Muscle layer of duodenum (tissue), 2 donors: Measurements from ENCODE around the gene PTPRN2.

Experiments used
- H3K27ac ChIP-seq: one replicate; pipeline ENCODE4 v1.7.0; 2013; ENCODE audit warnings: mild to moderate bottlenecking, low read length
- H3K27me3 ChIP-seq: one replicate; pipeline ENCODE4 v1.7.0; 2013; ENCODE audit warnings: low read depth, mild to moderate bottlenecking, control low read depth, low read length
- H3K36me3 ChIP-seq, 2 donors: one replicate each; pipeline ENCODE4 v1.7.0; 2013; ENCODE audit warnings: low read length in 2 of 2, control low read depth in 1 of 2, mild to moderate bottlenecking in 1 of 2; ENCODE audit not compliant: insufficient read depth in 2 of 2, control insufficient read depth in 1 of 2
- H3K4me1 ChIP-seq, 2 donors: one replicate each; pipeline ENCODE4 v1.7.0; 2013; ENCODE audit warnings: low read length in 2 of 2, mild to moderate bottlenecking in 2 of 2, control low read depth in 1 of 2, moderate library complexity in 1 of 2; ENCODE audit not compliant: insufficient read depth in 2 of 2, control insufficient read depth in 1 of 2
- H3K4me3 ChIP-seq, 2 donors: one replicate each; pipeline ENCODE4 v1.7.0; 2013; ENCODE audit warnings: low read length in 2 of 2, low read depth in 1 of 2, mild to moderate bottlenecking in 1 of 2
- H3K9me3 ChIP-seq, 2 donors: one replicate each; pipeline ENCODE4 v1.7.0; 2013; ENCODE audit warnings: low read length in 2 of 2, control low read depth in 1 of 2, mild to moderate bottlenecking in 1 of 2; ENCODE audit not compliant: control insufficient read depth in 1 of 2
- donor health status: healthy.

The PTPRN2 gene

DNA sequence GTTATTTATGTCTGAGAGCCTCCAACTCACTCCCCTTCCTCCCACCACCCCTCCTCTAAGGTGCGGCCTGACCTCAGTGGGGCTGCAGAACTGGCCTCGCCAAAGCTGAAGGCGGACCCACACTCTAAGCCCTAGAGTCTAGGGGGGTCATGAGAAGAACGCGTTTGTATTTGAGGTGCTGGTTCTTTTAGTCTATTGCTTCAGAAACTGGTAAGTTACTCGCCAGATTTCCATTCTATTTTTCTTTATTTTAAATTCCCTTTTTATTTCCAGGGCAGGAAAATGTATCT lies 893.3 kb downstream of the PTPRN2 start:
- Histone ChIP-seq H3K27ac (no peak overlapping the region), H3K36me3 (no peaks in the 10 kb centered on the region), H3K4me3 (no peak overlapping the region), H3K9me3 (no peaks in the 10 kb centered on the region), H3K27me3 (peaks cover 3% of the 10 kb centered on the region), H3K4me1 (peaks cover 0 to 41% of the 10 kb centered on the region in 2 donors)

DNA sequence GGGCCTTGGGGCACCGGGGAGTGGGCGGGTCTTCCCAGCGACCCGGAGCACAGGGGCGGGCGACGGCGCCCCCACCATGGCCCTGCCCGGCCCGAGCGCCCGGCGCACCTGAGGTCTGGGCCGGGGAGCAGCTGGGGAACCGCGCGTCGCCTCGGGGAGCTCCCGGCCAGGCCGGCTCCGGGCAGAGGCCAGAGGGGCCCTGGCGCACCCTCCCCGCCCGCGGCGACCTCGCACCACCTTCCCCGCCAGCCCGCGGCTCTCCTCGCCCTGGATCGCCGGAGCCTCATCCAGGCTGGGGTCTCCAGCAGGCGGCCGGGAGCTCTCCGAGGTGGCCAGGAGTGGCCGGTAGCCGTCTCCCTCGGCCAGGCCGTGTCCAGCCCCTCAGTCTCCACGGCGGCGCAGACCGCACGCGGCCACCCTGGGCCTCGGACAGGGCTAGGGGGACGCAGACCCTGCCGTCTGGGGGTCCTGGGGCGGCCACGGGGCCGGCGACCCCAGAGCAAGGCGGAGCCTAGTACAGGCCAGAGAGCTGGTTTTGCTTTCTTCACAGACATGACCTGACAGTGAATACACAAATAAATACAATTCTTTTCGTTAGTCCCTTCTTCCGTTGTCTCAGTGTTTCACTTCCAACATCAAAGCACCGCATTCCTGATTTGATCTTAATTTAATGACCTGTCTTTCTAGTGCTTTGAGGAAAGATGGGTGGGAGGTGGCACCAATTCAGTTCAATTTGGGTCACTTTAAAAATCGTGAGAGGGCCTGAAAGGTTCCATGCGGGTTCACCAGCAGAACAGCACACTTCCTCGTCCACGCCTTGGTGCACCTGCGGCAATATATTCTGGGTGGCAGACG lies 893.9 kb downstream of the PTPRN2 start:
- Histone ChIP-seq H3K27ac (no peak overlapping the region), H3K27me3 (peaks cover 5% of the 10 kb centered on the region), H3K4me3 (no peak overlapping the region), H3K36me3 (no peaks in the 10 kb centered on the region), H3K4me1 (peaks cover 0 to 44% of the 10 kb centered on the region in 2 donors), H3K9me3 (no peaks in the 10 kb centered on the region)

DNA sequence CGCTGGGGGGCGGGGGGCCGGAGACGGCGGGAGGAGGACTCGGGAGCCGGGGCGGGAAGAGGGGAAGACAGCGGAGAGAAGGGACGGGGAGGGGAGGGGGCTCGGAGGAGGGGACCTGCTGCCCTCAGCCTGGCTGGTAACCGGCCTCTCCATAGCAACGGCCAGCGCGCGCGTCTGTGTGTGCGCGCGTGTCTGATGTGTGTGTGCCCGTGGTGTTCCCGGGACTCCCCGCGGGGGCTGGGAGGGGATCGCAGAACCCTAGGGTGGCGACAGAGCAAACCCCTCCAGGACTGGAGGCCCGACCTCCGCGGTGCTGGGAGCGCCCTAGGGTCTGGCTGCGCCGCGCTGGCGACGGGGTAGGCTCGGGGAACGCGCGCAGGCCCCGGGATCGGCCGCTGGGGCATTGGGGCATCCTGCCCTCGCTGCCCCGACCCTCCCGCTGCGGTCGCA lies 894.5 kb downstream of the PTPRN2 start:
- Histone ChIP-seq H3K4me1 (peaks cover 0 to 44% of the 10 kb centered on the region in 2 donors), H3K27ac (no peak overlapping the region), H3K27me3 (peaks cover 11% of the 10 kb centered on the region), H3K9me3 (no peaks in the 10 kb centered on the region), H3K36me3 (no peaks in the 10 kb centered on the region), H3K4me3 (no peak overlapping the region)

DNA sequence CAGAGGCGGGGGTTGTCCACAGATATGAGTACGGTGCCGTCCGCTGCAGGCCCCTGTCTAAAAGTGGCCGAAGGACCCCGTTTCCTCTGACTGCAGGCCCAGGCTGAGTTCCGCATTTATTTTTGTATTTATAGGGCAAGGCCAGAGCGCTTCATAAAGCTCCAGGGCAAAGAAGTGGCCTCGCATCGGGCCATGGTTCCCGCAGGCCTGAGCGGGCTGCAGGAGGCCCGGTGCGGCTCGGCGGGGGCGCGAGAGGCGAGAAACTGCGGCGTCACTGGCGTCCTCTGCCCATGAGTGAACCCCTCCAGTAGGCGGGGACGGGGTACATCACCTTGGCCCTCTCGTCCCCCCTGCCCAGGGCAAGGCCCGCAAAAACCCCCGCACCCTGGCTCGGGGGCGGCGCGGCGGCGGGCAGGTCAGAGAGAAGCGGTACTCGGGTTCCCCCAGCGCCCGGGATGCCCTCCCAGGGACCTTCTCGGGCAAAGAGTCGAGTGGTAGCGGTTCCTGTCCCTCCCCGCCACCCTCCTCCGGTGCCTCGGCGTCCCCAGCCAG lies 895.1 kb downstream of the PTPRN2 start:
- Histone ChIP-seq H3K4me3 (no peak overlapping the region), H3K27ac (no peak overlapping the region), H3K4me1 (peaks cover 0 to 44% of the 10 kb centered on the region in 2 donors), H3K36me3 (no peaks in the 10 kb centered on the region), H3K27me3 (peaks cover 17% of the 10 kb centered on the region), H3K9me3 (no peaks in the 10 kb centered on the region)

DNA sequence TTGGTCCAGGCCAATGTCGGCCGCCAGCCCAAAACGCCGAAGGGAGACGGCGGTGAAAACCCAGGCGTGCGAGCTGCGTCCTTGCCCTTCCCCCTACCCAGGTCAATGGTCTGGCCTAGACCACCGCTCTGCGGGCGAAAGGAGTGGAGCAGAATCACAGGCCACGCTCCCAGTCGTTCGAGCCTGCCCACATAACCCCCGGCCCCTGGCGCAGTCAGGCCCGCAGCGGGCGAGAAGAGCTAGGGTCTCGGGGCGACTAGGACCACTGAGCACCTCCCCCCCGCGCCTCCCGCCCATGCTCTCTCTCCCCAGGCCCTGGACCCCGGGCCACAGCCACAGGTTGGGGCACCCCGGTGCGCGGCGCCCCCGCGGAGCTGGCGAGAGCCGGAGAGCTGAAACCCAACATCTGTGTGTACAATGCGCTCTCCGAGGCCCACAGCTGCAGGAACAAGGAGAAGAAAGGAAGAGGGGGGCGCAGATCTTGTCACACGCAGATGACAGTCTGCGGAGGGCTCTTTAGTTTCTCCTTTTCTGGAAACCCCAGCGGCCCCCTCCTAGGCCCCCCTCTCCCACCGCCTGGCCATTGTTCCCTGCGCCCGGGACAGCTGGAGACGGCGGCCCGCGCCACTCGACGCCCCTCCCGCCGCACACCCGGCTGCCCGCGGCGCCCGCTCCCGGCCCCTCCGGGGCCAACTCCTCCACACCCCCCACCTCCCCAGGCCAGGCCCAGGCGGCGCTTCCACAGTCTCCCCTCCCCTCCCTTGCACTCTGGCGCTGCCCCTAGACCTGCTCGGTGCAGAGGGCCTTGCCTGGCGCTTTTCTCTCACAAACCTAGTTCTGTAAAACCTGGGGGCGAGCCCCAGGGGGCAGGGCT lies 895.8 kb downstream of the PTPRN2 start:
- peaks cover 0 to 44% of the 10 kb centered on the region in 2 donors for H3K4me1 ChIP-seq

DNA sequence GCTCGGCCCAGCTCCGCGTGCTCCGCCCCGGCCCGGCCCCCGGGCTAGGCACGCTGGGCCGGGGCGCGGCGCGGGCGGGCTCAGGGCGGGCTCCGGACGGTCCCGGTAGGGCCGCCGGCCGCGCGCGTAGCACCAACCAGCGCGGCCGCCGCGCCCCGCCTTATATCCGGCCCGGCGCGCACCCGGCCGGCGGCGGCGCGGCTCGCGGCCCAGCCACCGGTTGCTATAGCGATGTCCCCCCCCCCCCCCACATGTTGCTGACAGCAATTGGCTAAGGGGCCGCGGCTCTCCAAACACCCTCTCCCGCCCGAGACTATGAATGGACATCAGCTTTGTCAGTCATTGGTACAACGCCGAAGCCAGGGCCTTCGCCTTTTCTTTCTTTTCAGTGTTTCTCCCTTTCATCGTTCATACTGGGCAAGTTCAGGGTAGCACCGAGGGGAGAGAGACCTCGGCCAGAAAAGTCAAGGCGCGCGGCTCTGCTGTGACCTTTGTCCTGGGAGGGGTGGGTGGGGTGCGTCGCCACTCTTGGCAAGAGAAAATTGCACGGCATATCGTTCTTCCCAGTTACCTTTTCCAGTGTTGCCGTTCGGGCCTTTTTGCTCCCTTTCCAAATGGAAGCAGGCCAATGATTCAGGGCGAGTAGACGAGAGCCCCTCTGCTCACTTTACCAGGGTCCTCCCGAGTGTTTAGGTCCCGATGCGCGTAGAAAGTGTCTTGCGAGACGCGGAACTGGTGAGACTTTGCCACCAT lies 896.6 kb downstream of the PTPRN2 start:
- H3K4me3 ChIP-seq: peak overlapping the region; percentile 26 to 47
- H3K9me3 ChIP-seq: no peaks in the 10 kb centered on the region
- H3K36me3 ChIP-seq: no peaks in the 10 kb centered on the region
- no peak overlapping the region for H3K27ac ChIP-seq
- peaks cover 28% of the 10 kb centered on the region for H3K27me3 ChIP-seq
- H3K4me1 ChIP-seq: peaks cover 0 to 44% of the 10 kb centered on the region in 2 donors

More for the DNA sequence above, 895.8 kb downstream of the PTPRN2 start:
- Histone ChIP-seq H3K9me3 (no peaks in the 10 kb centered on the region), H3K36me3 (no peaks in the 10 kb centered on the region), H3K27me3 (peaks cover 22% of the 10 kb centered on the region), H3K27ac (no peak overlapping the region), H3K4me3 (peak overlapping the region; percentile 26 to 47)

DNA sequence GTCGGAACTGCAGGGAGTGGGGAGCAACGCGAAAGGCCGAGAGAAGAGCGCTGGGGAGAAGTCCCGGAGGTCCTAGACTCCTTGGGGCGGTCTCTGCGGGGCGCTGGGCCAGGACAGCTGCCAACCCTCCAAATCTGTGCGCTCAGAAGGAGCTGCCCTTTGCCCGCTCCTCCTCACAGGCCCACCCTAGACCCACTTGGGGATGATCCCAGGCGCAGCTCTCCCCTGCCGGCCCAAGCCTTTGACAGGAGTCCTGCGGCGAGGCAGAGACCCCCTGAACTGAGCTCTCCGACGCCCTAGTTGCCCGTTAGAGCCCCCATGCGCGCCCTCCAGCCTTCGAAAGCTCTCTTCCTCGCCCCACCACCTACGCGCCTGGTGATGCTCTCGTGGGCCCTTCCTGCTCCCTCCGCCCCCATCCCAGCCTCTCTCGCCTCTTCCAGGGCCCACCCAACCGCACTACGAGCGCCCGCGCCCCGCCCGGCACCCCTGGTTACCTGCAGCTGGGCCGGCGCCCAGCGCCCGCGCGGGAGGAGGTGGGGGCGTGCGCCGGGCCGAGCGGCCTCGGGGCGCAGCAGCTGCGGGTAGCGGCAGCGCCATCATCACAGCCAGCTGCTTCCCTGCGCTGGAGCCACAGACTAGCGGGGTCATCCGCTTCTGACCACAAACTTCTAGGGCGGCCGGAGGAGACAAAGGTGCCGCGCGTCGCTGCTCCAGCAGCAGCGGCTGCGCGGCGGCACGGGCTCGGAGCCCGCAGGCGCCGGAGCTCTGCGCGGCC lies 897.4 kb downstream of the PTPRN2 start:
- H3K4me3 ChIP-seq: peak overlapping the region in 1 of 2 donors; percentile 51

DNA sequence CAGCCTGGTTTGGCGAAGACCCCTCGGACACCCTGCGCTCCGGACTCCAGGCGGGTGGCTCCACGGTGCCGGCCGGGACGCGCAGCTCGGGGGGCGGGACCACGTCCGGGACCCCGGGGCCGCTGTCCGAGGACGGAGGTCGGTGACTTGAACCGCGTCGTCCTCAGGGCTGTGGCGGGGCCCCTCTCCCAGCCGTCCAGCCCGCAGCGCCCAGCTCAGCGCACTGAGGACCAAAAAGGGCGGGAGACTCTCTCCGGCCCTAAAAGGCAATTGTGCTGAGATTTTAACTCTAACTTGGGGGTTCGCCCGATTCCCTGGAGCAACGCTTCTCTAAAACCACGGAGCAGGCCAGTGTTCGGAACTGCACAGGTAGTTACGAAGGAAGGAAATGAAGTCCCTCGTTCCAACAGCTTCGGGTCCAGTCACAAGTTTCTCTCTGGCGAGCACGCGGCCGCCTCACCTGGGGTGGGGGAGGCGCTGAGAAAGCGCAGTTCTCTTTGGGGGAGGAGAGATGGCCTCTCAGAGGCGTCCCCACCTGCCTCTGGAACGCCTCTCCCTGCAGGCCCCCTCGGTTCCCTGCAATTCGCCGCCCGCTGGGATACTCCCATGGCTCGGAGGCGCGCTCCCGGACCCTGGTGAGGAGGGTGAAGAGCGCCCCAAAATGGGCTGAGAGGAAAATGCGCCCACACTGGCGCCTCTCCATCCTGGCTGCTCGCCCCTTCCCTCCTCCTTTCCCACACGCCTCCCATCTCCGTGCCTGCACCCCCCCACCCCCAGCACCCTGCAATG lies 898.2 kb downstream of the PTPRN2 start:
- Histone ChIP-seq H3K27me3 (peaks cover 36% of the 10 kb centered on the region), H3K4me3 (peak overlapping the region in 1 of 2 donors; percentile 51), H3K27ac (no peak overlapping the region), H3K4me1 (peaks cover 0 to 55% of the 10 kb centered on the region in 2 donors), H3K36me3 (no peaks in the 10 kb centered on the region), H3K9me3 (no peaks in the 10 kb centered on the region)

More for the DNA sequence above, 897.4 kb downstream of the PTPRN2 start:
- no peak overlapping the region for H3K27ac ChIP-seq
- peaks cover 0 to 49% of the 10 kb centered on the region in 2 donors for H3K4me1 ChIP-seq
- no peaks in the 10 kb centered on the region for H3K9me3 ChIP-seq
- peaks cover 36% of the 10 kb centered on the region for H3K27me3 ChIP-seq
- no peaks in the 10 kb centered on the region for H3K36me3 ChIP-seq

DNA sequence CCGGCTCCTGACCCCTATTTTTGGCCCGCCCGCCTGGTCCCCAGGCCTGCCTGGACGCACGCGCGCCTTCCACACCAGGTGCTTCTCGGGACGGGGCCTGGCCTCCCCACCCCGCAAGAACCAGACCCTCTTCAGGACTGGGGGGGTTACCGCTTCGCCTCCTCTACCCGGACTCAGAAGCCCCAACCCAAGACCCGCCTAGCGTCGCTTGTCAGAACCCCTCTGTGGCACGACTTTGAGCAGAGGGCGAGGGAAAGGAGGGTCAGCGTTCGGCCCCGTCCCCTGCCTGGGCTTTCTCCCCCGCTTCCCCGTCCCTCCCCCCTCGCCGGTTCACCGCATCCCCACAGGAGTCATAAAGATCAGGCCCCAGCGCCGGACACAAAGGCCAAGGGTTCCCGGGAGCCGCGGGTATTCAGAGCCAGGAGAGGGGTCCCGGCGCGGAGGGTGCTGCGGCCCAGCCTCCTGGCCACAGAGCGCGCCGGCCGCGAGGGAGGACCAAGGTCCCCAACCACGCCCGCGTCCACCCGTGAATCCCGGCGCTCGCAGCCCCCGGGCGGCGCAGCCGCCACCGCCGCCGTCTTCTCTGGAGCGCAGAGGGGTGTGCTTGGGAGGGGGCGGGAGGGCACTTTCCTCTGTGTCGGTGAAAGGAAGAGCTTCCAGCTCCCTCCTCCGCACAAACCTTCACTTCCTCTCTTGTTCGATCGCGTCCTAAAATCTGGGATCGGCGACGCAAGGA lies 898.9 kb downstream of the PTPRN2 start:
- Histone ChIP-seq H3K4me3 (no peak overlapping the region), H3K27me3 (peaks cover 39% of the 10 kb centered on the region), H3K9me3 (no peaks in the 10 kb centered on the region), H3K36me3 (no peaks in the 10 kb centered on the region), H3K4me1 (peaks cover 0 to 58% of the 10 kb centered on the region in 2 donors), H3K27ac (no peak overlapping the region)
